ENCODE results near the gene FGD5.
"Not testable (repeated sequence)": the region's sequence is repeated elsewhere in the genome, so short reads cannot be mapped to it uniquely, and the experiment has no call there.

The FGD5 gene

DNA sequence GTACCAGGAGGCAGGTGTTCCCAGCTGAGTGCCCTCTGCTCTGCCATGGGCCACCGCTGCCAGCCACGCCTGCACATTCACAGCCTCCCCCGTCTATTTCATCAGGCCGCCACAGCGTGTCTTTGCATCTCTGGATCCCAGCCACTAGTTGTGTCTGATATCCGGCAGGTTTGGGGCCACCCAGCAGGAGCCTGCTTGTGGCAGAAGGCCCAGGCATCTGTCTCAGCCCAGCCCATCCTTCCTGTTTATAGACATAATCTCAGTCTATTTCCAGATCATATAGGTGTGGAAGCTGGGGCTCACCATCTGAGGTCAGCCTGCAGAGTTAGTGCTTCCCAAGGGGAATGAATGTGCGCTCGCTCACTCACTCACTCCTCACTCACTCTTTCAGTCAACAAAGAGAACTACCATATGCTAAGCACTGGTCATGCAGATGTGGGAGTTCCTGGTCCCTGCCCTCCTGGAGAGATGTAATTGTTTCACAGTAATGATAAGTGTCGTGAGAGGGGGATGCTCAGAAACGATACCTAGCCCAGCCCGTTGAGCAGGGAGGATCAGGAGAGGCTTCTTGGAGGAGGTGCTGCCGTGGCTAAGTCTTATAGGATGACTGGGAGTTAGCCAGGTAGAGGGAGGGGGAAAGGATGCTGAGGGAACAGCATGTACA is 60.6 kb downstream of the FGD5 start:
- no peak for DNase-seq

DNA sequence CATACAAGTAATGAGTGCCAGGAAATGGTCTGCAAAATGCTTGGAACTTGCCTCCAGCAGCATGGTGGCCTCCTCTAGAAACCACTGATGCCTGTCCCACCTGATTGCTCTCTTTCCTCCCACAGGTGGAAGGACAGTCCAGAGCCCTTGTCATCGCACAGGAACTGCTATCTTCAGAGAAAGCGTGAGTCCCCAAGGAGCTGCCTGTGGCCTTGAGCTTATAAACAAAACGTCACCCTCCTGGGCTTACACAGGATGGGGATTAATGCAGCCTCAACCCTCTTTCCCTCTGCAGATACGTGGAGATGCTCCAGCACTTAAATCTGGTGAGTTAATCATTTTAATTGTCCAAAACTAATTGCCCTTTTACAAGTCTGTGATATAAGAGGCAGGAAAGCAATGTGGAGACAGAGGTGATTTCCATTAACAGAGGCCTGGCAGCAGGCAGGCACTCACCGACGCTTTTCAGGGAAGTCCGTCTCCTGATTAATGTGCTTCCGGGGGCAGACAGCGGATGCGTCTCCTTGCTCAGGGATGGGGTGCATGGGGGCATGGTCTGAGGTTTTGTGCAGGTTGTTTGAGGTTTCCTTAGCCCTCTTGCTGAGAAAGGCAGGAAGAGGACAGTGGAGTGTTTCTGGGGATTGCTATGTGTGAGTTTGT is 61.8 kb downstream of the FGD5 start:
- DNase-seq: no peak

DNA sequence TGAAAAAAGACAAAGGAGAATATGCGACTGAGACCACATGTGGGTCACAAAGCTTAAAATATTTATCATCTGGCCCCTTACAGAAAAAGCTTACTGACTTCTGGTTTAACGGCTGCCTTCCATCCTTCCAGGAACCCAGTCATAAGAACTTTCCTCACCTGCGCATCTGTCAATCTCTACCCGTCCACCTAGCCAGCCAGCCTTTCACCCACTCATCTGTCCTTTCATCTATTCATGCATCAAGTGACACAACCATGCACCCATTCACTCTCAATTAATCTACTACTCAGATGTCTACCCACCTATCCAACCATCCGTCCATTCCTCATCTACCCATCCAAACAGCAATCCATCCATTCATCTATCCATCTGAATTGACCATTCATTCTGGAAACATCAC is 64.5 kb downstream of the FGD5 start:
- no peak for DNase-seq

DNA sequence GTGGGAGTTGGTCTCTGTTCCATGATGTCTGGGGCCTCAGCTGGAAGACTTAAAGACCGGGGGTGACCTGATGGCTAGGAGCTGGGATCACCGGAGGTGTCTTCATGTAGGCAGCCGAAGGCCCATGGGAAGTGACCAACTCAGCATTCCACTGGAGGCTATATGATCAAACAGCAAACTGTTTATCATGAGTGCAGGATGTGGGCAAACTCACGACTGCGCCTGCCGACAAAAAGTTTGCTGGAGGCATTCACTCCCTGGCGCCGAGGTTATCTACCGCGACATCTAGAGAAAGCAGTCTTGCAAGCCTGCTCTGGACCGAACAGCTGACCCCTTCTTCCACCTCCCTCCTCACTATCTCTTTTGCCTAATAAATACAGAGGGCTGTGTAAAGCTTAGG is 65.9 kb downstream of the FGD5 start:
- peak in 1 of 2 donors; percentile 8 for DNase-seq

DNA sequence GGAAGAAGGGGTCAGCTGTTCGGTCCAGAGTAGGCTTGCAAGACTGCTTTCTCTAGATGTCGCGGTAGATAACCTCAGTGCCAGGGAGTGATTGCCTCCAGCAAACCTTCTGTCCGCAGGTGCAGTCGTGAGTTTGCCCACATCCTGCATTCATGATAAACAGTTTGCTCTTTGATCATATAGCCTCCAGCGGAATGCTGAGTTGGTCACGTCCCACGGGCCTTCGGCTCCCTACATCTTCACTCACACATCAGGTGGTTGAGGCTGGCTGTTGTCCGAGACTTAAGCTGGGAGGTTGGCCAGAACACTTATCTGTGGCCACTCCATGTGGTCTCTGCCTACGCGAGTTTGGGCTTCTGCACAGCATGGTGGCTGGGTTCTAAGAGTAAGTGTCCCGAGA is 66.5 kb downstream of the FGD5 start:
- DNase-seq: peak in 1 of 2 donors; percentile 13

DNA sequence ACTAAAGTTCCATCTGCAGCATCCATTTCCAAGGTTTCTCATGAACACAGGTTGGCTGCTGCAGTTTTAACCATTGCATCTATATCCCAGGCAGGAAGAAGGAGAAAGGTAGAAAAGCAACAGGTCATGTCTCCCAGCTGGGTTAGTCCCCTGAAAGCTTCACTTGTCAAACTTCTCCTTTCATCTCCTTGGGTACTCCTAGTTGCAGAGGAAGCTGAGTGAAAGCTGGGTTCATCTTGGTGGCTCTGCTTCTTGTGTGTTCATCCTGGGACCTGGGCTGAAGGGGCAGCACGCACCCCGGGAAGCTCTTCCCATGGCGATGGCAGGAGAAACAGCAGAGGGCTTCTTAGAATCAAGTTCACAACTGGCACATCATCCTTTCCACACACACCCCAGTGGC is 67.3 kb downstream of the FGD5 start:
- DNase-seq: no peak

DNA sequence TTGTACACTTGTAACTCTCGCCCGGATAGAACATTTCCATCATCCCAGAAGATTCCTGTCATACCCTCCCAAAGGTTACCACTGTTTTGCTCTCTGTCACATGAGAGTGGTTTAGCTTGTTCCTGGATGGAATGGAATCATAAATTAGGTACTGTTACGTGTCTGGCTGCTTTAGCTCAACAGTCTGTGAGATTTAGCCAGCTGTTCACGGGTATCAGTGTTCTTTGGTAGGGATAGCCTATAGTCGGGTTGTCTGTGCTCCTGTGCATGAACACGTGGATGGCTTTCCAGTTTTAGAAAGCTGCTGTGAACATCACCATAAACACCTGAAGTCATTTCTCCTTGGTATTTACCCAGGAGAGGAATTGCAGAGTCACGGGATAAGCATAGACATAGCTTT is 70.4 kb downstream of the FGD5 start:
- DNase-seq: no peak

DNA sequence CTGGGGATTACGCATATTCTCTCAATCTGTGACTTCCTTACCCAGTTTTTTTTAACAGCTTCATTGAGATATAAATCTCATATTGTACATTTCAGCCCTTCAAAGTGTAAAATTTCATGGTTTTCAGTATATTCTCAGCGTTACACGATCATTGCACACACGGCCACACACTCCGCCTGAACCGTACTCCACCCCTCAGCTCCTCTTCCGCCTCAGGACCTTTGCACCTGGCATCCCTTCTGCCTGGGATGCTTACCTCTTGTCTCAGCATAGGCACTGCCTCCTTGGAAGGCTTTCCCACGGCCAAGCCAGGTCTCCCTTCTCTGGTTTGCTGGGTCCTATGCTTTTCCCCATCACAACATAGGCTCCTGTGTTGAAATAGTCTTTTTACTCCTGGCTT is 71.2 kb downstream of the FGD5 start:
- DNase-seq: no peak

DNA sequence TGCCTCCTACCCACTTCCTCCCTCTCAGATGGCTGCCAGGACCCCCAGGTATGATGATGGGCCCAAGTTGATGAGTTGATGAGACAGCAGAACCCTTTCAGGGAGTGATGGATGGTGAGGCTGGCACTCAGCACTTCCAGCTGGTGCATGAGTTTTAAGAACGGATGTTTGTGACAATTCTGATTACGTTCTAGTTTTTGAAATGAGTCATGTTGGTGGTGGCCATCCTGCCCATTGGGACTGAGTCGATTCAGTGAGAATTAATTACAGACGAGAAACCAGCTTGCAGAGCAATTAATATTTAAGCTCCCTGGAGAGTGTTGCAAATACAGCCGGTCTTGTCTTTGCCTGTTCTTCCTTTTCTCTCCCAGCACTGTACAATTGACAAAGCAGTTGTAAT is 71.7 kb downstream of the FGD5 start:
- DNase-seq: no peak

DNA sequence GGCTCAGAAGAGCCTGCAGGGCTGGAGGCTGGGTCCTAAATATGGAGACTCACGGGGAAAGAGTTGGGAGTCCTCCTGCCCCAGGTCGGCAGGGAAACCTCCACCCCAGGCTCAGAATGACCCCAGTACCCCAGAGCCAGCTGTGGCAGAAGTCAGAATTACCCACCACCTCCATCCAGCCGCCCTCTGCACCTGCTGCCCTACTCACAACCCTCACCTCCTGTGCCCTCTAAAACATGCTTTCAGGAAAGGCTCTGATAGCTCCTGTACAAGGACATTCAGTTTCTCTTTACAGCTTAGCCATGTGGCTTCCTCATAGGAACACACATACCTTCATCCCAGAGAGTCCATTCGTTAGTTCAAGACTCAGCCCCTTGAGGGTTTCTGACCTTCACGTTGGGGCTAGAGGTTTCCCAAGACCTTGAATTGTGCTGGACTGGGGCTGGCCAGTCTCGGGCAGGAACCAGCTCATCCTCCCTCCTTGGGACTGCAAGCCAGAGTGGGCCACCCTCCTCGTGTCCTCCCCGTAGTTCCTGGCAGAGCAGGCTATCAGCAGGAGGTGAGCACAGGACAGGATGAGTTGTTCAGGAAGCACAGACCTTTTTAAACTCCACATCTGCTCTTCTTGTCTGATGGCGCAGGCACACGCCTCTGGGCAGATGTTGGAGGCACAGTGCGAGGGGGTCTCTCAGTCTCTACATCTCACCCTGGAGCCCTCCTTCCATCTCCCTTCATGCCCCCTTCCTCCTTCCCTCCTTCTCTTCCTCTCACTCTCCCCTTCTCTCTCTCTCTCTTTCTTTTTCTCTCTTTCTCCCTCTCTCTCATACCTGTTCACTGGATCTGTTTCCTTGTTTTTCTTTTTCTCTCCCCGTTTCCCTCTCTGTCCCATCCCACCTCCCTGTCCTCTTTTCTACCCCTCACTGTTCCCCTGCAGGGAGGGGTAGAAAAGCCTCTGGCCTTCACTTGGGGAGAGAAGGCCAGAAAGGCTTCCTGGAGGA is 72.7 kb downstream of the FGD5 start:
- DNase-seq: no peak

DNA sequence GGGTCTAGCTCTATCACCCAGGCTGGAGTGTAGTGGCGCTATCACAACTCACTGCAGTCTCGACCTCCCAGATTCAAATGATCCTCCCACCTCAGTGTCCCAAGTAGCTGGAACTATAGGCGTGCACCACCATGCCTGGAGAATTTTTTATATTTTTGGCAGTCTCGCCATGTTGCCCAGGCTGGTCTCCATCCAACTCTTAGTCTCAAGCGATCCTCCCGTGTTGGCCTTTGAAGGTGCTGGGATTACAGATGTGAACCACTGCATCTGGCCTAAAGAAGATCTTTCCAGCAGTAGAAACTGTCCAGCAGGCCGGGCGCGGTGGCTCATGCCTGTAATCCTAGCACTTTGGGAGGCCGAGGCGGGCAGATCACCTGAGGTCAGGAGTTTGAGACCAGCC is 73.5 kb downstream of the FGD5 start:
- no peak for DNase-seq

DNA sequence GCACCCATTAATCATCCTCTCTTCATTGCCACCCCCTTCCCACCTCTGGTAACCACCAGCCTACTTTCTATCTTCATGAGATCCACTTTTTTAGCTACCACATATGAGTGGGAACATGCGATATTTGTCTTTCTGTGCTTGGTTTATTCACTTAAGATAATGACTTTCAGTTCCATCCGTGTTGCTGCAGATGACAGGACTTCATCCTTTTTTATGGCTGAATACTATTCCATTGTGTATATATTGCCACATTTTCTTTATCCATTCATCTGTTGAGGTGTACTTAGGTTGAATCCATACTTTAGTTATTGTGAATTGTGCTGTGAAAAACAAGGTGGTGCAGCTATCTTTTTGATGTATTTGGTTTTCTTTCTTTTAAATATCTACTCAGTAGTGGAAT is 75.3 kb downstream of the FGD5 start:
- DNase-seq: no peak

DNA sequence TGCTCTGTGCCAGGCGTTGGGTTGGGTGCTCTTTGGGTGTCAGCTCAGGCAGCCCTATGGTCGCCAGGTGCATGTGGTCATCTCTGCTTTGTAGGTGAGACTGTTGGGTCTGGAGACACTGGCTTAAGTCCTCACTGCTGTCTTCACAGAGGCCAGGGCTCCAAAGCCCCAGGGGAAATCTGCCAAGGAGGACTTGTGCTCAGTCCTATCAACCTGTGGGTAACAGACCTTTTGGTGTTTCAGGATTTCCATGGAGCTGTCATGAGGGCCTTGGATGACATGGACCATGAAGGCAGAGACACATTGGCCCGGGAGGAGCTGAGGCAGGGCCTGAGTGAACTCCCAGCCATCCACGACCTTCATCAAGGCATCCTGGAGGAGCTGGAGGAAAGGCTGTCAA is 78.5 kb downstream of the FGD5 start:
- DNase-seq: no peak

DNA sequence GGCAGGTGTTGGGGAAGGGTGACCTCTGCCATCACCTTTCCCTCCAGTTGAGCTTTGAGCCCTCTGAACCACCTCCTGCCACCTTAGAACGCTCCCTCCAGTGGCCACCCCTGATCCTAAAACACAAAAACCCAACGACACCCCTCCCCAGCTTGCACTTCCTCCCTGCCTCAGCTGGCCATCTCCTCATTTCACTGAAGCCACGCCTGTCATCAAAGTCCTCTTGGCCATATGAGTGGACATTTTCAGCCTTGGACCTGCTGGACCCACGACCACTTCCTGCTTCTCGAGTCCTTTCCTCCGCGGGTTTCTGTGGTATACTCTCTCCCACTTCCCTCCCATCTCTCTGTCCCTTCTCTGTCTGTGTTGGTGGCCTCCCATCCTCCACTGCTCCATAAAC is 80.2 kb downstream of the FGD5 start:
- no peak for DNase-seq

DNA sequence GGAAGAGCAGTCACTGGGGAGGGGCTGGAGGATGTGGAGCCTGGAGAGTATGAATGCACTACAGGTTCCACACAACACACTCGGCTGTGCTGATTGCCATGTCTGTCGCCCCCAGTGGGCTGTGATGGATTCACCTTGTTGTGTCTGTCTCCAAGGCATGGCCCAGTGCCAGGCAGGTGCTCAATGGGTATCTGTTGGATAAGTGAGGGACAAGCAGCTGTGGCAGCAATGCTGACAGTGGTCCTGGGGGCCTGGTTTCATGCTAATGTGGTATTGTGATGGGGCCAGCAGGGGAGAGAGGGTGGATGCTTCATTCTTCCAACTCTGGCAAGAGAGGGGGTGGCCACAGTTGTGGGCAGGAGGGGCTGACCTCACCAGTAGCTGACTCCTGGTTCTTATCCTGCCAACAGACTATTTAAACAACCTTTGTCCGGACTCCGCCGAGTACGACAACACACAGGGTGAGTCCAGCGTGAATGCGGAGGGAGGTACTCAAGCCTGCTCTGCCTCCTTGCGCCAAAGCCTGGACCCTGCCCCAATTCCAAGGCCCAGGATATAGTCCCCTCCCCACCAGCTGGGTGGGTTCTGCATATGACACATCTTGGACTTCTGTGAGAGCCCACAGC is 81.3 kb downstream of the FGD5 start:
- no peak for DNase-seq

DNA sequence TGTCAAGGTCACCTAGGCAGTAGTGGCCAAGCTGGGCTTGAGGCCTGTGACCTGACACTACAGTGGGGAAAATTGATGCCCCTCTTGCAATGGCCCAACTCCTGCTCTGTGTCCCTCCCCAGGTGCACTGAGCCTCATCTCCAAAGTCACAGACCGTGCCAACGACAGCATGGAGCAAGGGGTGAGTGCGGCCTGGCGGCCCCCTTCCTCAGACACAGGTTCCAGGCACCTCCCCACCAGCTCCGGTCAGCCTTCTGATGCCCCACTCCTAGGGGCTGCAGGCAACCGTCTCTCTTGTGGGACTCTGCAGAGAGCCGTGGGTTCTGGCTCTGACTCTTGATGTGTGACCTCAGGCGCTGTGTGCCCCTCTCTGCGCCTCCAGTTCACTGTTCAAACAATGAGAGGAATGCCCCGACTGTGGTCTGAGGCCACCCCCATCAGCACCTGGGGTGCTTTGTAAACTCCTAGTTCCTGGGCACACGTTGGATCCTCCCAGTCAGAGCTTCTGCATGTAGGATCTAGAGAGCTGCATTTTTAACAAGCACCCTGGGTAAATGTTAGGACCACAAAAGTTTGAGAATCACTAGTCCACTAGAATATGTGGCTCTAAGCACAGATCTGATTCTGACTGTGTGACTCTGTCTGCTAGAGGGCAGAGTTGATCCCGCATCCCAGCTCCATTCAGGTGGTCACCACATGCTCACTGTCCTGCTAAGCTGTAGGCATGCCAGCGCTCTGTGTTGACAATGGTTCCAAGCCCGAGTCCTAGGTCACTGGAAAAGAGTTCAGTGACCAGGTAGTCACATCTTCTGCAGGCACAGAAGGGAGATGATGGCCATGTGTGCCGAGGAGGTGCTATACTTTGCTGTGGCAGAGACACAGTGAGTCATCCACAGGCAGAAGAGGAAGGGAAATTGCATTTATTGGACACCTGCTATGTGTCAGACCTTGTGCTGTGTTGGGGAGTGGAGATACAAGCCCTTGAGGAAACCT is 82.4 kb downstream of the FGD5 start:
- no peak for DNase-seq

DNA sequence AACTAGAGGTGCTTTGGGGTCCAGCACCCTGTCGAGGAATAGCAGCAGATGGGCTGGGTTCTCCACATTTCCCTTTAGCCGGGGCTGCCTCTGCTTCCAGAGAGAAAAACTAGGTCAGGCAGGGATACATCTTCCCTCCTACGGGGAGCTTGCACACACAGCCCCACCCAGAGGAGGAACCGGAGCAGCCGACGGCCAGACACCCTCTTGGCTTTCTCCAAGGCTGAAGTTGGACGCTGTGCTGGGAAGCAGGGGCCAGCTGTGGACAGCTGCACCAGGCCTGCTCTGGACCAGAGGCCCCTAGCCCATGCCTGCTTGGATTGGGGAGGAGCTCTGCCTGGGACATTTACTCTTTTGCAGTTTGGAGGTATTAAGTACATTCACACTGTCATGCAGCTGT is 84.0 kb downstream of the FGD5 start:
- DNase-seq: no peak

DNA sequence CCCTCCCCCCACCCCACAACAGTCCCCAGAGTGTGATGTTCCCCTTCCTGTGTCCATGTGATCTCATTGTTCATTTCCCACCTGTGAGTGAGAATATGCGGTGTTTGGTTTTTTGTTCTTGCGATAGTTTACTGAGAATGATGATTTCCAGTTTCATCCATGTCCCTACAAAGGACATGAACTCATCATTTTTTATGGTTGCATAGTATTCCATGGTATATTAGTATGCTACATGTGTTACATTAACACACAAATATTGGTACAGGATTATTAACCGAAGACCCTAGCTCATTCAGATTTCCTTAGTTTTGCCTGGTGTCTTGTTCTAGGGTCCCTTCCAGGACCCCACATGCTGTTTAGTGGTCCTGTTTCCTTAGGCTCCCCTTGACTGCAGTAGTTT is 84.7 kb downstream of the FGD5 start:
- not testable (repeated sequence) for DNase-seq

DNA sequence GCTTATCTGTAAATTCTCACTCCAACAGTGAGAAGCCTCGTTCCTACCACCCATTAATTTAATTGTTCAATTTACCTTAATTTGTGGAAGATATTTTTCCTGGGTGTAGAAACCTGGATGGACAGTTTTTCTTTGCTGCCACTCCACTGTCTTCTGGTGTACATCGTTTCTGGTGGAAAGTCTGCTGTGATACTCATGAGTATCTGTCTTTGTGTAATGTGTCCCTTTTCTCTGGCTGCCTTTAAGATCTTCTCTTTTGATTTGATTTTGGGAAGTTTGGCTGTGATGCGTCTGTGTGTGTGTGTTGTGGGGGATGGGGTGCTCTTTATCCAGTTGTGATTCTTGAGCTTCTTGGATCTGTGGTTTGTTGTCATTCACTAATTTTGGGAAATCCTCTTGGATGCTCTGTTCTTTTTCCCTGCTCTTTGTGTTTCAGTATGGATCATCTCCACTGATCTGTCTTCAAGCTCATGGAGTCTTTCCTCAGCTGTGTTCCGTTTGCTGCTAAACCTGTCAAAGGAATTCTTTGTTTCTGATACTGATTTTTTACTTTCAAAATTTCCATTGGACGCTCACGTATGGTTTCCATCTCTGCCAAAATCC is 86.4 kb downstream of the FGD5 start:
- DNase-seq: no peak

DNA sequence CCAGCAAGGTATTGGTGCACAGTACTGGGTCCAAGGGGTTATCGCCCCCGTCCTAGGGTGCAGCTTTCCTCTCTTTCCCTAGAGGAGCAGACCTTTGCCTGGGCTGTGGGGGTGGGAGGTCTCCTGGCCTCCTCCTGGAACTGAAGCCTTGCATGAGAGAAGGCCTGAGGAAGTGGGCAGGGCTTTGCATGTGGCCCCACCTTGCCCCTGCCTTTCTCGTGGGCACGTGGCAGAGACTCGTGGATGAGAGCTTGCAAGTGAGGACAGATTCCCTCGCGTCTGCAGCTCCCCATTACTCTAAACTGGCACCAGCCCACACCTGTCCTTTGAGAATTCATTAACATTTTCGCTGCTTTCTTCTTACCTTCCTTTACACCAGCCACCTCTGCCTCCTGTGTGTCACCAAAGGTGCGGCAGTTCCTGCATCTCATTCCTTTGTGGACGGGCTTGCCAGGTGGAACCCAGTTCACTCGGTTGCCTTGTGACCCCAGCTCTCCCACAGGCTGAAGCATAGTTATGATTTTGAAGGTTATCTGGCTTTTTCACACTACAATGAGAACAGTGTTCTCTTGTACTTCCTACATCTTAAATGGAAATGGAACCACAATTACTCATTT is 87.7 kb downstream of the FGD5 start:
- no peak for DNase-seq

Measured in CD4-positive, alpha-beta T cell treated with Interferon alpha-2 for 1 hour (primary cell).